ENCODE results near the gene OGFR. TPM values are rescaled to one million over a fixed set of nuclear protein-coding genes. Genes with fewer than 3 reads are reported as not detected.
A peak's percentile ranks its signal among the peaks of the same experiment; 100 is the strongest.

OGFR gene
- total RNA-seq, 1 experiment from 2014 or later: 47.3 TPM

DNA sequence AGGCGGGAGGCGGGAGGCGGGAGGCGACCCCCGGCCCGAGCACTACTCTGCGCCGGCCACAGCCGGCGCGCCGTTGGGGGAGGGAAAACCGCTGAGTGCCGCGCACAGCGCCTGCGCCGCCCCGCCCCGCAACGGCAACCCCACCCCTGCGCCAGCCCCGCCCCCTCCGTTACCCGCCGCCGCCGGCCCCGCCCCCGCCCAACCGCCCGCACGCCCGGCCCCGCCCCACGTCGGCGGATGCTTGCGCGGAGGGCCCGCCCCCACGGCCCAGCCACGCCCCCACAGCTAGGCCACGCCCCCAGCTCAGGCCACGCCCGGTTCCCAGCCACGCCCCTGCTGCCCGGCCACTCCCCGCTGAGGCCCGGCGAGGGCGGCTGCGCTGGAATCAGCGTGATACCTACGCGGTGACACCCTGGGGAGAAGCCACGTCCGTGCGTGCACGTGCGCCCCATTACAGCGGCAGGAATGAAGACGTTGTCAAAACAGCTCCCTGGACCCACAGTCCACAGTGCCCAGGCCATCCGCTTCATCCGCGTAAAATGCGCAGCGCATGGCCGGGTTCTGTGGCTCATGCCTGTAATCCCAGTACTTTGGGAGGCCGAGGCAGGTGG, 57.2 kb downstream of the OGFR start, which contains the start of gene TCFL5:
TCFL5 (minus strand) TSS at position 97 of the 611 bp plus-strand sequence. CDS start 152 bp downstream, outside the sequence.
- CTCF ChIA-PET: interaction anchor here (0.6 kb wide), 1 partner anchor 39 kb away, joined by 3 read pairs; no protein-coding TSS in a partner anchor
- no peak for DNase-seq (ENCODE audit: low read depth, low spot score)
- no TSS peak for BruUV-seq (replicated peaks)
- in situ Hi-C loops (cut with HindIII; ENCODE audit: low pct_unique_long_range_greater_than_20kb, low sequenced_read_pairs) (no loop called here), intact Hi-C loops (cut with micrococcal nuclease; ENCODE audit: unreplicated experiment) (no loop called here)
- no peak for TF ChIP-seq POLR2AphosphoS5 (IDR thresholded peaks at IDR 0.05; ENCODE audit: low read depth, low read length)
- TF ChIP-seq, protein P1, sequence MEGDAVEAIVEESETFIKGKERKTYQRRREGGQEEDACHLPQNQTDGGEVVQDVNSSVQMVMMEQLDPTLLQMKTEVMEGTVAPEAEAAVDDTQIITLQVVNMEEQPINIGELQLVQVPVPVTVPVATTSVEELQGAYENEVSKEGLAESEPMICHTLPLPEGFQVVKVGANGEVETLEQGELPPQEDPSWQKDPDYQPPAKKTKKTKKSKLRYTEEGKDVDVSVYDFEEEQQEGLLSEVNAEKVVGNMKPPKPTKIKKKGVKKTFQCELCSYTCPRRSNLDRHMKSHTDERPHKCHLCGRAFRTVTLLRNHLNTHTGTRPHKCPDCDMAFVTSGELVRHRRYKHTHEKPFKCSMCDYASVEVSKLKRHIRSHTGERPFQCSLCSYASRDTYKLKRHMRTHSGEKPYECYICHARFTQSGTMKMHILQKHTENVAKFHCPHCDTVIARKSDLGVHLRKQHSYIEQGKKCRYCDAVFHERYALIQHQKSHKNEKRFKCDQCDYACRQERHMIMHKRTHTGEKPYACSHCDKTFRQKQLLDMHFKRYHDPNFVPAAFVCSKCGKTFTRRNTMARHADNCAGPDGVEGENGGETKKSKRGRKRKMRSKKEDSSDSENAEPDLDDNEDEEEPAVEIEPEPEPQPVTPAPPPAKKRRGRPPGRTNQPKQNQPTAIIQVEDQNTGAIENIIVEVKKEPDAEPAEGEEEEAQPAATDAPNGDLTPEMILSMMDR (IDR thresholded peaks at IDR 0.05): no peak
- no peak for TF ChIP-seq SIN3A (IDR thresholded peaks at IDR 0.05; ENCODE audit: borderline replicate concordance, insufficient read depth, low read depth, low read length)
- TF ChIP-seq, protein P2, sequence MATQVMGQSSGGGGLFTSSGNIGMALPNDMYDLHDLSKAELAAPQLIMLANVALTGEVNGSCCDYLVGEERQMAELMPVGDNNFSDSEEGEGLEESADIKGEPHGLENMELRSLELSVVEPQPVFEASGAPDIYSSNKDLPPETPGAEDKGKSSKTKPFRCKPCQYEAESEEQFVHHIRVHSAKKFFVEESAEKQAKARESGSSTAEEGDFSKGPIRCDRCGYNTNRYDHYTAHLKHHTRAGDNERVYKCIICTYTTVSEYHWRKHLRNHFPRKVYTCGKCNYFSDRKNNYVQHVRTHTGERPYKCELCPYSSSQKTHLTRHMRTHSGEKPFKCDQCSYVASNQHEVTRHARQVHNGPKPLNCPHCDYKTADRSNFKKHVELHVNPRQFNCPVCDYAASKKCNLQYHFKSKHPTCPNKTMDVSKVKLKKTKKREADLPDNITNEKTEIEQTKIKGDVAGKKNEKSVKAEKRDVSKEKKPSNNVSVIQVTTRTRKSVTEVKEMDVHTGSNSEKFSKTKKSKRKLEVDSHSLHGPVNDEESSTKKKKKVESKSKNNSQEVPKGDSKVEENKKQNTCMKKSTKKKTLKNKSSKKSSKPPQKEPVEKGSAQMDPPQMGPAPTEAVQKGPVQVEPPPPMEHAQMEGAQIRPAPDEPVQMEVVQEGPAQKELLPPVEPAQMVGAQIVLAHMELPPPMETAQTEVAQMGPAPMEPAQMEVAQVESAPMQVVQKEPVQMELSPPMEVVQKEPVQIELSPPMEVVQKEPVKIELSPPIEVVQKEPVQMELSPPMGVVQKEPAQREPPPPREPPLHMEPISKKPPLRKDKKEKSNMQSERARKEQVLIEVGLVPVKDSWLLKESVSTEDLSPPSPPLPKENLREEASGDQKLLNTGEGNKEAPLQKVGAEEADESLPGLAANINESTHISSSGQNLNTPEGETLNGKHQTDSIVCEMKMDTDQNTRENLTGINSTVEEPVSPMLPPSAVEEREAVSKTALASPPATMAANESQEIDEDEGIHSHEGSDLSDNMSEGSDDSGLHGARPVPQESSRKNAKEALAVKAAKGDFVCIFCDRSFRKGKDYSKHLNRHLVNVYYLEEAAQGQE (IDR thresholded peaks at IDR 0.05; ENCODE audit: insufficient read depth in 1 of 2, low read depth in 2 of 2, low read length in 1 of 2): no peak
- TF ChIP-seq TCF7L2 (IDR thresholded peaks at IDR 0.05; ENCODE audit: low read depth, low read length): no peak
- Histone ChIP-seq H3K27me3 (ENCODE audit: control insufficient read depth, insufficient read depth, low read length) (no peaks in the 10 kb centered on the region), H3K27ac (ENCODE audit: low read length) (peak within 1 kb of the TSS; percentile 74), H3K36me3 (ENCODE audit: control insufficient read depth, insufficient read depth, low read length) (peaks cover 5% of the 10 kb centered on the region), H3K4me1 (ENCODE audit: control insufficient read depth, insufficient read depth, low read length) (peaks cover 12% of the 10 kb centered on the region), H3K4me3 (ENCODE audit: low read depth in 2 of 2, low read length in 2 of 2) (peak within 1 kb of the TSS; percentile 57 to 66), H3K9me3 (ENCODE audit: control insufficient read depth, insufficient read depth, low read depth, low read length) (no peaks in the 10 kb centered on the region)
- POLR2A ChIA-PET: no interaction called here
- peak; percentile 91 for ATAC-seq

Other genes starting within 250 kb of the OGFR start
- gene SLCO4A1, start 162.3 kb upstream of the OGFR start, total RNA-seq (2021; ENCODE audit: unreplicated experiment): 167 TPM
- gene NTSR1, start 96.0 kb upstream of the OGFR start, total RNA-seq (2021; ENCODE audit: unreplicated experiment): 44.1 TPM
- gene MRGBP, start 8.4 kb upstream of the OGFR start, total RNA-seq (2021; ENCODE audit: unreplicated experiment): 49.9 TPM
- gene COL9A3, start 12.2 kb downstream of the OGFR start, total RNA-seq (2021; ENCODE audit: unreplicated experiment): 46.6 TPM
- gene TCFL5, start 57.0 kb downstream of the OGFR start, total RNA-seq (2021; ENCODE audit: unreplicated experiment): 23.8 TPM
- gene DIDO1, start 121.7 kb downstream of the OGFR start, total RNA-seq (2021; ENCODE audit: unreplicated experiment): 57.3 TPM
- 37.3 TPM for gene GID8, start 133.3 kb downstream of the OGFR start, total RNA-seq (2021; ENCODE audit: unreplicated experiment)
- 0.28 TPM for gene SLC17A9, start 147.9 kb downstream of the OGFR start, total RNA-seq (2021; ENCODE audit: unreplicated experiment)
- not detected for gene BHLHE23, start 202.1 kb downstream of the OGFR start, total RNA-seq (2021; ENCODE audit: unreplicated experiment)